GM12878 (cell line): Measurements from ENCODE around the gene RPL37A. TPM values are rescaled to one million over a fixed set of nuclear protein-coding genes. Genes with fewer than 3 reads are reported as not detected.

Experiments used
- ATAC-seq: fragments of 200-7000 bp; cut with Tn5 transposase; 3 replicates; pipeline ENCODE4 v1.9.1; 2020; ENCODE audit warnings: mild to moderate bottlenecking, moderate library complexity
- BruUV-seq: library from RNA; stranded (reverse); fragments of 400-500 nt; replicated peaks from 2 replicates; lab custom pipeline; 2021; lab: Mats Ljungman, UMichigan
- CTCF ChIA-PET: fragments of 300-600 bp; sonication (Branson Sonifier 250); formaldehyde crosslinking; extraction: SDS; loops from one replicate; lab custom pipeline; 2021; ENCODE audit warnings: inconsistent platforms; lab: Yijun Ruan, JAX
- POLR2A ChIA-PET: fragments of 350-600 bp; formaldehyde crosslinking; extraction: SDS; loops from one replicate; lab custom pipeline; 2021; ENCODE audit warnings: inconsistent platforms; lab: Charles Lee
- RAD21 ChIA-PET: fragments of 300-600 bp; sonication (Branson Sonifier 250); formaldehyde crosslinking; loops from one replicate; lab custom pipeline; 2023; ENCODE audit warnings: antibody characterized with exemption; ENCODE audit not compliant: unreplicated experiment; lab: Charles Lee
- SMC1A ChIA-PET: fragments of 300-600 bp; sonication (Branson Sonifier 250); formaldehyde crosslinking; loops from one replicate; lab custom pipeline; 2023; ENCODE audit not compliant: unreplicated experiment, uncharacterized antibody; lab: Charles Lee
- DNase-seq: peaks from one replicate; pipeline ENCODE4 v3.0.0-alpha.2; 2011; ENCODE audit warnings: low read depth, low spot score
- FAIRE-seq: peaks from 3 replicates; lab custom pipeline; 2011; peaks lifted over from hg19 to GRCh38; lab: Jason Lieb, UNC
- H2AFZ ChIP-seq: 2 replicates; pipeline ENCODE4 v1.6.0; 2011; ENCODE audit warnings: low read depth, low read length, control low read depth; ENCODE audit not compliant: control insufficient read depth
- H3K27ac ChIP-seq: 2 replicates; pipeline ENCODE4 v1.5.1; 2011; ENCODE audit warnings: control low read depth; ENCODE audit not compliant: control insufficient read depth, insufficient read depth
- H3K27me3 ChIP-seq, 2 experiments: replicated peaks in 1 of 2; 2 replicates each; pipeline versions ENCODE4 v1.6.0 to v1.6.1; 2011; ENCODE audit warnings: low read length in 1 of 2; ENCODE audit not compliant: control insufficient read depth in 2 of 2, insufficient read depth in 2 of 2
- H3K36me3 ChIP-seq, 2 experiments: 2 replicates each; pipeline ENCODE4 v1.5.1; 2011; ENCODE audit warnings: low read length in 1 of 2; ENCODE audit not compliant: control insufficient read depth in 2 of 2, insufficient read depth in 2 of 2
- H3K4me1 ChIP-seq: 2 replicates; pipeline ENCODE4 v1.6.1; 2011; ENCODE audit warnings: mild to moderate bottlenecking, low read length, moderate library complexity, mixed read lengths; ENCODE audit not compliant: control insufficient read depth, insufficient read depth
- H3K4me2 ChIP-seq: 2 replicates; pipeline ENCODE4 v1.6.0; 2011; ENCODE audit warnings: control low read depth; ENCODE audit not compliant: control insufficient read depth, insufficient read depth
- H3K4me3 ChIP-seq: fragments of 200-600 bp; sonication (generic); 2 replicates; pipeline ENCODE4 v1.5.1; 2016
- H3K79me2 ChIP-seq: 2 replicates; pipeline ENCODE4 v1.6.0; 2011; ENCODE audit warnings: low read length; ENCODE audit not compliant: control insufficient read depth, insufficient read depth
- H3K9ac ChIP-seq: 2 replicates; pipeline ENCODE4 v1.8.0; 2011; ENCODE audit warnings: low read length, control low read depth, mixed read lengths; ENCODE audit not compliant: control insufficient read depth, insufficient read depth
- H3K9me3 ChIP-seq: replicated peaks from 3 replicates; pipeline ENCODE4 v1.5.1; 2011; ENCODE audit warnings: mild to moderate bottlenecking, low read length; ENCODE audit not compliant: control insufficient read depth, insufficient read depth
- H4K20me1 ChIP-seq: 2 replicates; pipeline ENCODE4 v1.6.0; 2011; ENCODE audit not compliant: control insufficient read depth, insufficient read depth
- BACH1 ChIP-seq: fragments of 450-650 bp; IDR thresholded peaks from 2 replicates; pipeline ENCODE4 v1.6.1; 2017; ENCODE audit warnings: mild to moderate bottlenecking, borderline replicate concordance
- DPF2 ChIP-seq: fragments of 450-650 bp; IDR thresholded peaks from 2 replicates; pipeline ENCODE4 v1.6.1; 2017; ENCODE audit warnings: mild to moderate bottlenecking
- EP300 ChIP-seq, 2 experiments: fragments of 150-350 bp in 1 of 2; IDR thresholded peaks; 2 replicates each; pipeline ENCODE4 v1.6.1; 2011 to 2012; ENCODE audit warnings: low read depth in 2 of 2, low read length in 2 of 2, borderline replicate concordance in 1 of 2, improper control_type of control experiment in 1 of 2, inconsistent platforms in 1 of 2; ENCODE audit not compliant: control insufficient read depth in 1 of 2
- LARP7 ChIP-seq: fragments of 450-650 bp; IDR thresholded peaks from 2 replicates; pipeline ENCODE4 v1.6.1; 2017; ENCODE audit warnings: mild to moderate bottlenecking
- MTA3 ChIP-seq: IDR thresholded peaks from 2 replicates; pipeline ENCODE4 v1.6.1; 2012; ENCODE audit warnings: low read length, inconsistent platforms, borderline replicate concordance
- POLR2AphosphoS5 ChIP-seq: IDR thresholded peaks from 2 replicates; pipeline ENCODE4 v1.6.1; 2011; ENCODE audit warnings: mild to moderate bottlenecking, low read length, inconsistent platforms
- POU2F2 ChIP-seq: IDR thresholded peaks from 3 replicates; pipeline ENCODE4 v1.6.1; 2011; ENCODE audit warnings: low read depth, mild to moderate bottlenecking, low read length, borderline replicate concordance
- RCOR1 ChIP-seq: conservative IDR thresholded peaks from 2 replicates; pipeline ENCODE4 v1.6.1; 2012; ENCODE audit warnings: low read depth, low read length, improper control_type of control experiment
- SIN3A ChIP-seq: IDR thresholded peaks from 2 replicates; pipeline ENCODE4 v1.6.1; 2012; ENCODE audit warnings: low read depth, low read length, improper control_type of control experiment
- SMAD1 ChIP-seq: fragments of 450-650 bp; IDR thresholded peaks from 2 replicates; pipeline ENCODE4 v1.6.1; 2018; ENCODE audit warnings: mild to moderate bottlenecking, low read depth; ENCODE audit not compliant: partially characterized antibody
- SRF ChIP-seq, 2 experiments: IDR thresholded peaks; 2 replicates each; pipeline ENCODE4 v1.6.1; 2011; ENCODE audit warnings: low read depth in 2 of 2, low read length in 2 of 2, mild to moderate bottlenecking in 1 of 2, moderate library complexity in 1 of 2
- STAT3 ChIP-seq: IDR thresholded peaks from 2 replicates; pipeline ENCODE4 v1.6.1; 2011; ENCODE audit warnings: low read depth, low read length, improper control_type of control experiment
- WRNIP1 ChIP-seq: IDR thresholded peaks from 2 replicates; pipeline ENCODE4 v1.6.1; 2011; ENCODE audit warnings: low read depth, low read length, improper control_type of control experiment, borderline replicate concordance
- ZBED1 ChIP-seq: IDR thresholded peaks from 2 replicates; pipeline ENCODE4 v1.6.1; 2016; ENCODE audit warnings: borderline replicate concordance
- ZNF384 ChIP-seq: IDR thresholded peaks from 2 replicates; pipeline ENCODE4 v1.6.1; 2012; ENCODE audit warnings: low read depth, mild to moderate bottlenecking, low read length, improper control_type of control experiment, borderline replicate concordance
- WGBS: methylation state at CpG from one replicate; pipeline ENCODE4 v1.1.6; 2016; ENCODE audit warnings: low lambda C conversion rate; ENCODE audit not compliant: insufficient replicate concordance, insufficient coverage; ENCODE audit errors: missing lambda C conversion rate; 5-methylcytosine and 5-hydroxymethylcytosine counted together
- in situ Hi-C: fragments of 300-500 bp; cut with MboI; formaldehyde crosslinking; loops from 9 replicates; pipeline ENCODE4 v1.14.3; 2018; ENCODE audit warnings: mixed read lengths
- intact Hi-C: fragments of 100-400 bp; cut with micrococcal nuclease; formaldehyde crosslinking; loops from one replicate; pipeline ENCODE4 v1.14.2; 2022; ENCODE audit not compliant: unreplicated experiment
- polyA plus RNA-seq, 11 experiments: library from polyadenylated mRNA; depleted of rRNA in 4 of 11; unstranded in 6 of 11; stranded (reverse) in 5 of 11; fragments of >200 nt; fragmentation: Nextera tagmentation in 4 of 11; fragmentation: Illumina TruSeq in 1 of 11; extraction: Ambion mirVana in 4 of 11; extraction: Trizol in 1 of 11; gene quantifications; 1 replicate in 1 of 11; 2 replicates in 10 of 11; pipeline versions ENCODE4 v1.2.1 to v1.2.3, GENCODE V29; 2011 to 2016; ENCODE audit warnings: inconsistent platforms in 2 of 11, missing spikeins in 2 of 11, low read depth in 1 of 11
- total RNA-seq, 4 experiments: library from RNA; depleted of rRNA in 3 of 4; stranded (reverse); fragments of >200 nt in 3 of 4; fragmentation: Illumina TruSeq in 1 of 4; extraction: Trizol in 1 of 4; gene quantifications; 2 replicates each; pipeline versions ENCODE4 v1.2.1 to v1.2.3, GENCODE V29; 2013 to 2021
- TF ChIP-seq, protein P1 (sequence below): fragments of 150-350 bp; IDR thresholded peaks from 2 replicates; pipeline ENCODE4 v1.6.1; 2014; ENCODE audit warnings: mild to moderate bottlenecking, low read depth, low read length
- TF ChIP-seq, protein P2 (sequence below): IDR thresholded peaks from 2 replicates; pipeline ENCODE4 v1.6.1; 2012; ENCODE audit warnings: low read depth, low read length, improper control_type of control experiment
- TF ChIP-seq, protein P3 (sequence below): IDR thresholded peaks from 2 replicates; pipeline ENCODE4 v1.6.1; 2011; ENCODE audit warnings: borderline replicate concordance, low read depth, mild to moderate bottlenecking, moderate library complexity, mixed read lengths, low read length; ENCODE audit not compliant: insufficient read depth; ENCODE audit errors: extremely low read length
- TF ChIP-seq, protein P4 (sequence below): fragments of 450-650 bp; IDR thresholded peaks from 2 replicates; pipeline ENCODE4 v1.6.1; 2017; ENCODE audit warnings: borderline replicate concordance
- TF ChIP-seq, protein P5 (sequence below): IDR thresholded peaks from 2 replicates; pipeline ENCODE4 v1.6.1; 2012; ENCODE audit warnings: low read depth, low read length, improper control_type of control experiment

RPL37A gene
- total and polyA plus RNA-seq, 10 of the 15 experiments (the other 5 are each of a cell fraction or from before 2014, with no cell fraction given) = 2,847 to 6,854 (median 5,110) TPM

DNA sequence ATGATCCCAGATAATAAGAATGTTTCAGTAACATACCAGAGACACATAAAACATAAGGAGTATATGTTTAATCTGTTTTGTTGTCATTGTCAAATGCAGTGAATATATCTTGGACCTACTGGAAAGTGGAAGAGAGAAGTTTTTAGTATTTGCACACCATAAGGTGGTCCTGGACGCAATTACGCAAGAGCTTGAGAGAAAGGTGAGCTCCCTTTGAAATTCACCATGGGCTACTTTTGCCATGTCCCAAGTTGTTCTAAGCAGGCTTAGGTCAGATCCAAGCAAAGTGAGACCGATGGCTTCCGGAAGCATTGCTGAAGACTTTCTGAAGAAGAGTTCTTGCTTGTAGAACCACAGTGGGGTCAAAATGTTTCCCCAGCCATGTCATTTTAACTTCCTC, 30.8 kb upstream of the RPL37A start:
- H3K4me3 ChIP-seq = no peak overlapping the region

More for the DNA sequence above, 30.8 kb upstream of the RPL37A start:
- intact Hi-C loops (no loop called here), in situ Hi-C loops (no loop called here)
- H3K4me1 ChIP-seq = no peaks in the 10 kb centered on the region
- H3K36me3 ChIP-seq = peaks cover 0 to 2% of the 10 kb centered on the region in 2 experiments; a peak in 1 of 4 replicates
- FAIRE-seq (no peak), DNase-seq (no peak), ATAC-seq (no peak)
- BruUV-seq = no TSS peak
- H3K4me2 ChIP-seq = no peak overlapping the region
- H3K79me2 ChIP-seq = no peaks in the 10 kb centered on the region
- H3K9me3 ChIP-seq = no peaks in the 10 kb centered on the region
- WGBS = 98% methylated on average over 4 of the region's 4 CpGs
- CTCF ChIA-PET = no interaction called here
- no peak overlapping the region for H2AFZ ChIP-seq
- H3K27ac ChIP-seq = no peak overlapping the region
- SMC1A ChIA-PET = interaction anchor here (0.6 kb wide), 1 partner anchor 131 kb away, joined by 3 read pairs; no protein-coding TSS in a partner anchor
- no peak for TF ChIP-seq SMAD1
- TF ChIP-seq WRNIP1 = no peak
- TF ChIP-seq MTA3 = no peak
- TF ChIP-seq, protein P1, sequence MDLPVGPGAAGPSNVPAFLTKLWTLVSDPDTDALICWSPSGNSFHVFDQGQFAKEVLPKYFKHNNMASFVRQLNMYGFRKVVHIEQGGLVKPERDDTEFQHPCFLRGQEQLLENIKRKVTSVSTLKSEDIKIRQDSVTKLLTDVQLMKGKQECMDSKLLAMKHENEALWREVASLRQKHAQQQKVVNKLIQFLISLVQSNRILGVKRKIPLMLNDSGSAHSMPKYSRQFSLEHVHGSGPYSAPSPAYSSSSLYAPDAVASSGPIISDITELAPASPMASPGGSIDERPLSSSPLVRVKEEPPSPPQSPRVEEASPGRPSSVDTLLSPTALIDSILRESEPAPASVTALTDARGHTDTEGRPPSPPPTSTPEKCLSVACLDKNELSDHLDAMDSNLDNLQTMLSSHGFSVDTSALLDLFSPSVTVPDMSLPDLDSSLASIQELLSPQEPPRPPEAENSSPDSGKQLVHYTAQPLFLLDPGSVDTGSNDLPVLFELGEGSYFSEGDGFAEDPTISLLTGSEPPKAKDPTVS = no peak
- no peak for TF ChIP-seq STAT3
- TF ChIP-seq DPF2 = no peak
- TF ChIP-seq, protein P2, sequence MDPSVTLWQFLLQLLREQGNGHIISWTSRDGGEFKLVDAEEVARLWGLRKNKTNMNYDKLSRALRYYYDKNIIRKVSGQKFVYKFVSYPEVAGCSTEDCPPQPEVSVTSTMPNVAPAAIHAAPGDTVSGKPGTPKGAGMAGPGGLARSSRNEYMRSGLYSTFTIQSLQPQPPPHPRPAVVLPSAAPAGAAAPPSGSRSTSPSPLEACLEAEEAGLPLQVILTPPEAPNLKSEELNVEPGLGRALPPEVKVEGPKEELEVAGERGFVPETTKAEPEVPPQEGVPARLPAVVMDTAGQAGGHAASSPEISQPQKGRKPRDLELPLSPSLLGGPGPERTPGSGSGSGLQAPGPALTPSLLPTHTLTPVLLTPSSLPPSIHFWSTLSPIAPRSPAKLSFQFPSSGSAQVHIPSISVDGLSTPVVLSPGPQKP = no peak
- TF ChIP-seq, protein P3, sequence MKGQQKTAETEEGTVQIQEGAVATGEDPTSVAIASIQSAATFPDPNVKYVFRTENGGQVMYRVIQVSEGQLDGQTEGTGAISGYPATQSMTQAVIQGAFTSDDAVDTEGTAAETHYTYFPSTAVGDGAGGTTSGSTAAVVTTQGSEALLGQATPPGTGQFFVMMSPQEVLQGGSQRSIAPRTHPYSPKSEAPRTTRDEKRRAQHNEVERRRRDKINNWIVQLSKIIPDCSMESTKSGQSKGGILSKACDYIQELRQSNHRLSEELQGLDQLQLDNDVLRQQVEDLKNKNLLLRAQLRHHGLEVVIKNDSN = no peak
- TF ChIP-seq, protein P4, sequence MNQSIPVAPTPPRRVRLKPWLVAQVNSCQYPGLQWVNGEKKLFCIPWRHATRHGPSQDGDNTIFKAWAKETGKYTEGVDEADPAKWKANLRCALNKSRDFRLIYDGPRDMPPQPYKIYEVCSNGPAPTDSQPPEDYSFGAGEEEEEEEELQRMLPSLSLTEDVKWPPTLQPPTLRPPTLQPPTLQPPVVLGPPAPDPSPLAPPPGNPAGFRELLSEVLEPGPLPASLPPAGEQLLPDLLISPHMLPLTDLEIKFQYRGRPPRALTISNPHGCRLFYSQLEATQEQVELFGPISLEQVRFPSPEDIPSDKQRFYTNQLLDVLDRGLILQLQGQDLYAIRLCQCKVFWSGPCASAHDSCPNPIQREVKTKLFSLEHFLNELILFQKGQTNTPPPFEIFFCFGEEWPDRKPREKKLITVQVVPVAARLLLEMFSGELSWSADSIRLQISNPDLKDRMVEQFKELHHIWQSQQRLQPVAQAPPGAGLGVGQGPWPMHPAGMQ = no peak
- no peak for TF ChIP-seq ZNF384
- no peak for TF ChIP-seq RCOR1
- TF ChIP-seq, protein P5, sequence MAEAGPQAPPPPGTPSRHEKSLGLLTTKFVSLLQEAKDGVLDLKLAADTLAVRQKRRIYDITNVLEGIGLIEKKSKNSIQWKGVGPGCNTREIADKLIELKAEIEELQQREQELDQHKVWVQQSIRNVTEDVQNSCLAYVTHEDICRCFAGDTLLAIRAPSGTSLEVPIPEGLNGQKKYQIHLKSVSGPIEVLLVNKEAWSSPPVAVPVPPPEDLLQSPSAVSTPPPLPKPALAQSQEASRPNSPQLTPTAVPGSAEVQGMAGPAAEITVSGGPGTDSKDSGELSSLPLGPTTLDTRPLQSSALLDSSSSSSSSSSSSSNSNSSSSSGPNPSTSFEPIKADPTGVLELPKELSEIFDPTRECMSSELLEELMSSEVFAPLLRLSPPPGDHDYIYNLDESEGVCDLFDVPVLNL = no peak
- TF ChIP-seq SRF (IDR thresholded peaks at IDR 0.05; ENCODE audit: low read depth in 2 of 2, low read length in 2 of 2) = no peak
- TF ChIP-seq ZBED1 = no peak
- no peak for TF ChIP-seq EP300 (IDR thresholded peaks at IDR 0.05; ENCODE audit: borderline replicate concordance in 1 of 2, control insufficient read depth in 1 of 2, low read depth in 2 of 2, low read length in 2 of 2)
- no peak for TF ChIP-seq BACH1
- no peak for TF ChIP-seq POU2F2
- TF ChIP-seq POLR2AphosphoS5 = no peak
- TF ChIP-seq SIN3A = no peak
- TF ChIP-seq LARP7 = no peak
- POLR2A ChIA-PET = interaction anchor here (0.6 kb wide), 1 partner anchor 143 kb away, joined by 3 read pairs; no protein-coding TSS in a partner anchor
- H3K9ac ChIP-seq = no peak overlapping the region
- no peaks in the 10 kb centered on the region for H3K27me3 ChIP-seq
- RAD21 ChIA-PET = interaction anchor here (0.6 kb wide), 1 partner anchor 63 kb away, joined by 3 read pairs; no protein-coding TSS in a partner anchor
- H4K20me1 ChIP-seq = no peaks in the 10 kb centered on the region
